HG03139 (cell line): ENCODE results near the gene SOCS7.
A peak's percentile ranks its signal among the peaks of the same experiment; 100 is the strongest.

Source experiments
- ATAC-seq: cut with Tn5 transposase; IDR thresholded peaks from one replicate; pipeline ENCODE4 v1.9.1; 2021; ENCODE audit not compliant: unreplicated experiment

Gene SOCS7

GRCh38 chr17:38351412-38352222 lies at the start of gene SOCS7:
TSS of gene SOCS7 (plus strand) at chr17:38351844. CDS start at chr17:38352053, 209 bp downstream.
- ATAC-seq = peak; percentile 76

GRCh38 chr17:38315497-38315896 lies 36.1 kb upstream of the SOCS7 start:
- ATAC-seq = no peak

- no peak for ATAC-seq
These were observed 34.6 kb upstream of the SOCS7 start for GRCh38 chr17:38317081-38317480.

- no peak for ATAC-seq
These were observed 31.2 kb upstream of the SOCS7 start for GRCh38 chr17:38320482-38320881.

GRCh38 chr17:38322156-38322779 lies 29.4 kb upstream of the SOCS7 start:
- ATAC-seq = no peak

- no peak for ATAC-seq
These were observed 28.7 kb upstream of the SOCS7 start for GRCh38 chr17:38322897-38323296.

GRCh38 chr17:38324141-38324697 lies 27.4 kb upstream of the SOCS7 start:
- ATAC-seq = no peak

- no peak for ATAC-seq
These were observed 26.9 kb upstream of the SOCS7 start for GRCh38 chr17:38324772-38325171.

- no peak for ATAC-seq
These were observed 26.3 kb upstream of the SOCS7 start for GRCh38 chr17:38325221-38325851.

GRCh38 chr17:38326996-38327792 lies 24.4 kb upstream of the SOCS7 start:
- ATAC-seq = no peak

GRCh38 chr17:38327936-38328335 lies 23.7 kb upstream of the SOCS7 start:
- ATAC-seq = no peak

- no peak for ATAC-seq
These were observed 23.0 kb upstream of the SOCS7 start for GRCh38 chr17:38328620-38329019.

GRCh38 chr17:38329284-38329683 lies 22.4 kb upstream of the SOCS7 start:
- no peak for ATAC-seq

GRCh38 chr17:38329808-38330730 lies 21.6 kb upstream of the SOCS7 start:
- ATAC-seq = no peak

- no peak for ATAC-seq
These were observed 20.7 kb upstream of the SOCS7 start for GRCh38 chr17:38330941-38331411.

GRCh38 chr17:38332735-38333134 lies 18.9 kb upstream of the SOCS7 start:
- ATAC-seq = no peak

GRCh38 chr17:38333635-38334295 lies 17.9 kb upstream of the SOCS7 start:
- no peak for ATAC-seq

GRCh38 chr17:38334480-38335364 lies 16.9 kb upstream of the SOCS7 start:
- no peak for ATAC-seq
